Measurements from ENCODE around the gene TMPRSS11A.

The TMPRSS11A gene

GRCh38 chr4:67877086-67877485, 86.2 kb downstream of the TMPRSS11A start:
- no peaks in the 10 kb centered on the region for H3K36me3 ChIP-seq (ENCODE audit: control insufficient read depth, insufficient read depth, low read length)
- H3K4me3 ChIP-seq (replicated peaks; ENCODE audit: low read depth, low read length), result no peak overlapping the region
- no peaks in the 10 kb centered on the region for H3K27me3 ChIP-seq (replicated peaks; ENCODE audit: control insufficient read depth, insufficient read depth, low read length)
- no peak for DNase-seq (ENCODE audit: extremely low read depth, insufficient read length)
- no peak for TF ChIP-seq CTCF (IDR thresholded peaks at IDR 0.05; ENCODE audit: insufficient read depth, low read length, poor library complexity, severe bottlenecking)

- TF ChIP-seq CTCF (IDR thresholded peaks at IDR 0.05; ENCODE audit: insufficient read depth, low read length, poor library complexity, severe bottlenecking), result no peak
- DNase-seq (ENCODE audit: extremely low read depth, insufficient read length), result no peak
- H3K36me3 ChIP-seq (ENCODE audit: control insufficient read depth, insufficient read depth, low read length), result no peaks in the 10 kb centered on the region
- no peak overlapping the region for H3K4me3 ChIP-seq (replicated peaks; ENCODE audit: low read depth, low read length)
- H3K27me3 ChIP-seq (replicated peaks; ENCODE audit: control insufficient read depth, insufficient read depth, low read length), result no peaks in the 10 kb centered on the region
Measured at GRCh38 chr4:67874986-67875385, 88.3 kb downstream of the TMPRSS11A start.

- no peak for TF ChIP-seq CTCF (IDR thresholded peaks at IDR 0.05; ENCODE audit: insufficient read depth, low read length, poor library complexity, severe bottlenecking)
- Histone ChIP-seq H3K36me3 (ENCODE audit: control insufficient read depth, insufficient read depth, low read length) (no peaks in the 10 kb centered on the region), H3K4me3 (replicated peaks; ENCODE audit: low read depth, low read length) (no peak overlapping the region), H3K27me3 (replicated peaks; ENCODE audit: control insufficient read depth, insufficient read depth, low read length) (no peaks in the 10 kb centered on the region)
- DNase-seq (ENCODE audit: extremely low read depth, insufficient read length), result no peak
Measured at GRCh38 chr4:67873116-67873515, 90.2 kb downstream of the TMPRSS11A start.

- no peak for DNase-seq (ENCODE audit: extremely low read depth, insufficient read length)
- TF ChIP-seq CTCF (IDR thresholded peaks at IDR 0.05; ENCODE audit: insufficient read depth, low read length, poor library complexity, severe bottlenecking), result peak; percentile 48
- Histone ChIP-seq H3K36me3 (ENCODE audit: control insufficient read depth, insufficient read depth, low read length) (no peaks in the 10 kb centered on the region), H3K27me3 (replicated peaks; ENCODE audit: control insufficient read depth, insufficient read depth, low read length) (no peaks in the 10 kb centered on the region), H3K4me3 (replicated peaks; ENCODE audit: low read depth, low read length) (no peak overlapping the region)
Measured at GRCh38 chr4:67871867-67872266, 91.4 kb downstream of the TMPRSS11A start.

GRCh38 chr4:67869580-67870190, 93.6 kb downstream of the TMPRSS11A start:
- TF ChIP-seq CTCF (IDR thresholded peaks at IDR 0.05; ENCODE audit: insufficient read depth, low read length, poor library complexity, severe bottlenecking), result no peak
- Histone ChIP-seq H3K27me3 (replicated peaks; ENCODE audit: control insufficient read depth, insufficient read depth, low read length) (no peaks in the 10 kb centered on the region), H3K4me3 (replicated peaks; ENCODE audit: low read depth, low read length) (no peak overlapping the region), H3K36me3 (ENCODE audit: control insufficient read depth, insufficient read depth, low read length) (no peaks in the 10 kb centered on the region)
- no peak for DNase-seq (ENCODE audit: extremely low read depth, insufficient read length)

- no peak for TF ChIP-seq CTCF (IDR thresholded peaks at IDR 0.05; ENCODE audit: insufficient read depth, low read length, poor library complexity, severe bottlenecking)
- Histone ChIP-seq H3K27me3 (replicated peaks; ENCODE audit: control insufficient read depth, insufficient read depth, low read length) (no peaks in the 10 kb centered on the region), H3K36me3 (ENCODE audit: control insufficient read depth, insufficient read depth, low read length) (no peaks in the 10 kb centered on the region), H3K4me3 (replicated peaks; ENCODE audit: low read depth, low read length) (no peak overlapping the region)
- DNase-seq (ENCODE audit: extremely low read depth, insufficient read length), result peak; percentile 6
Measured at GRCh38 chr4:67861513-67861912, 101.8 kb downstream of the TMPRSS11A start.
